ENCODE data around the gene OTOG.

DNA sequence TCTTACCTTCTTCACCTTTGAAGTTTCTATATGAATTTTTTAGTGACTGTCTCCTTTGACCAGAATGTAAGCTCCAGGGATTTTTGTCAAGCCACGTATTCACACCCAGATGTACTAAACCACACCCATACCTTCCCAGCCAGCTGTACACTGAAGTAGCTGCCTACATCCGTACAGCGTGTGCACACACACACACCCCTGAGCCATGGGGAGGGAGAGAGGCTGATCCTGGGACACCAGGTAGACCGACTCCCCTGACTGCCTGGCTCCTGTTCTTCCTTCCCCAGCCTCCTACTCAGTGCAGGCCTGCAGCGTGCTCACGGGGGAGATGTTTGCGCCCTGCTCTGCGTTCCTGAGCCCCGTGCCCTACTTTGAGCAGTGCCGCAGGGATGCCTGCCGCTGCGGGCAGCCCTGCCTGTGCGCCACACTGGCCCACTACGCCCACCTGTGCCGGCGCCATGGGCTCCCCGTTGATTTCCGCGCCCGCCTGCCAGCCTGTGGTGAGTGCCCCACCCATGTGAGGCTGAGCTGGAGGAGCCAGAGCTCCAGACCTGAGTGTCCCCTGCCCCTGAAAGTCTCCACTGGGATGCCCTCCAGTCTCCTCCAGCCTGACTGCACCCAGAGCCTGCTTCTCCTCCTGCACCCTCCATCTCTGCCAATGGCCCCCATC, 25.9 kb downstream of the OTOG start:
- TF ChIP-seq, protein P1, sequence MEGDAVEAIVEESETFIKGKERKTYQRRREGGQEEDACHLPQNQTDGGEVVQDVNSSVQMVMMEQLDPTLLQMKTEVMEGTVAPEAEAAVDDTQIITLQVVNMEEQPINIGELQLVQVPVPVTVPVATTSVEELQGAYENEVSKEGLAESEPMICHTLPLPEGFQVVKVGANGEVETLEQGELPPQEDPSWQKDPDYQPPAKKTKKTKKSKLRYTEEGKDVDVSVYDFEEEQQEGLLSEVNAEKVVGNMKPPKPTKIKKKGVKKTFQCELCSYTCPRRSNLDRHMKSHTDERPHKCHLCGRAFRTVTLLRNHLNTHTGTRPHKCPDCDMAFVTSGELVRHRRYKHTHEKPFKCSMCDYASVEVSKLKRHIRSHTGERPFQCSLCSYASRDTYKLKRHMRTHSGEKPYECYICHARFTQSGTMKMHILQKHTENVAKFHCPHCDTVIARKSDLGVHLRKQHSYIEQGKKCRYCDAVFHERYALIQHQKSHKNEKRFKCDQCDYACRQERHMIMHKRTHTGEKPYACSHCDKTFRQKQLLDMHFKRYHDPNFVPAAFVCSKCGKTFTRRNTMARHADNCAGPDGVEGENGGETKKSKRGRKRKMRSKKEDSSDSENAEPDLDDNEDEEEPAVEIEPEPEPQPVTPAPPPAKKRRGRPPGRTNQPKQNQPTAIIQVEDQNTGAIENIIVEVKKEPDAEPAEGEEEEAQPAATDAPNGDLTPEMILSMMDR (IDR thresholded peaks at IDR 0.05), result no peak
- TF ChIP-seq POLR2A (IDR thresholded peaks at IDR 0.05), result no peak
